OCI-LY7 (cell line): Measurements from ENCODE around the gene MYO16. TPM values are rescaled to one million over a fixed set of nuclear protein-coding genes. Genes with fewer than 3 reads are reported as not detected.
"Not testable (repeated sequence)": the region's sequence is repeated elsewhere in the genome, so short reads cannot be mapped to it uniquely, and the experiment has no call there.

Source experiments
- BruUV-seq: library from RNA; stranded (reverse); fragments of 400-500 nt; replicated peaks from 2 replicates; lab custom pipeline; 2021; lab: Mats Ljungman, UMichigan
- CTCF ChIA-PET: fragments of 300-600 bp; sonication (Branson Sonifier 250); formaldehyde crosslinking; loops from one replicate; lab custom pipeline; 2022; ENCODE audit warnings: antibody characterized with exemption; ENCODE audit not compliant: unreplicated experiment; lab: Charles Lee
- POLR2A ChIA-PET: fragments of 300-600 bp; sonication (Branson Sonifier 250); formaldehyde crosslinking; loops from one replicate; lab custom pipeline; 2022; ENCODE audit warnings: antibody characterized with exemption; lab: Charles Lee
- DNase-seq: peaks from one replicate; pipeline ENCODE4 v3.0.0-alpha.2; 2015; ENCODE audit warnings: low spot score
- H2AFZ ChIP-seq: fragments of 200-600 bp; sonication (generic), shearing (Covaris generic); 2 replicates; pipeline ENCODE4 v1.6.1; 2014; ENCODE audit warnings: mild to moderate bottlenecking, antibody characterized with exemption, low read length, moderate library complexity
- H3K27ac ChIP-seq: fragments of 200-600 bp; sonication (generic); 2 replicates; pipeline ENCODE4 v1.5.1; 2014; ENCODE audit warnings: mixed run types, low read depth, mild to moderate bottlenecking, moderate library complexity, low read length, inconsistent platforms; ENCODE audit not compliant: poor library complexity, severe bottlenecking
- H3K36me3 ChIP-seq: fragments of 200-600 bp; sonication (generic); 2 replicates; pipeline ENCODE4 v1.6.1; 2014; ENCODE audit warnings: mild to moderate bottlenecking, antibody characterized with exemption, low read length, moderate library complexity, mixed read lengths; ENCODE audit not compliant: insufficient read depth
- H3K4me1 ChIP-seq: fragments of 200-600 bp; sonication (generic); 2 replicates; pipeline ENCODE4 v1.5.1; 2014; ENCODE audit warnings: mild to moderate bottlenecking, low read length; ENCODE audit not compliant: insufficient read depth, poor library complexity, severe bottlenecking
- H3K4me2 ChIP-seq: fragments of 200-600 bp; sonication (generic); 2 replicates; pipeline ENCODE4 v1.6.1; 2014; ENCODE audit warnings: mild to moderate bottlenecking, low read length
- H3K4me3 ChIP-seq: fragments of 200-600 bp; sonication (generic); 2 replicates; pipeline ENCODE4 v1.5.1; 2014; ENCODE audit warnings: mild to moderate bottlenecking, low read depth, low read length; ENCODE audit not compliant: poor library complexity, severe bottlenecking
- H3K79me2 ChIP-seq: fragments of 200-600 bp; sonication (generic); 2 replicates; pipeline ENCODE4 v1.6.1; 2016; ENCODE audit warnings: low read depth, mild to moderate bottlenecking, low read length, moderate library complexity, mixed read lengths; ENCODE audit not compliant: insufficient read depth
- H3K9me2 ChIP-seq: fragments of 200-600 bp; sonication (generic); 2 replicates; pipeline ENCODE4 v1.6.1; 2016; ENCODE audit warnings: mild to moderate bottlenecking, low read length, mixed read lengths; ENCODE audit not compliant: insufficient read depth
- H3K9me3 ChIP-seq: fragments of 200-600 bp; sonication (generic); 2 replicates; pipeline ENCODE4 v1.6.1; 2014; ENCODE audit warnings: mild to moderate bottlenecking, mixed run types, low read length, mixed read lengths
- H4K20me1 ChIP-seq: fragments of 200-600 bp; sonication (generic); 2 replicates; pipeline ENCODE4 v1.6.1; 2014; ENCODE audit warnings: mild to moderate bottlenecking, antibody characterized with exemption, low read length, moderate library complexity, mixed read lengths; ENCODE audit not compliant: insufficient read depth
- EZH2phosphoT487 ChIP-seq: fragments of 200-600 bp; sonication (generic); IDR thresholded peaks from 2 replicates; pipeline ENCODE4 v1.6.1; 2018; ENCODE audit warnings: low read depth, borderline replicate concordance, mild to moderate bottlenecking, mixed run types, antibody characterized with exemption, low read length, moderate library complexity, mixed read lengths
- intact Hi-C: fragments of 100-400 bp; cut with micrococcal nuclease; formaldehyde crosslinking; loops from one replicate; pipeline ENCODE4 v1.10.0; 2022; ENCODE audit not compliant: unreplicated experiment
- total RNA-seq, 2 experiments: library from RNA; depleted of rRNA in 1 of 2; stranded (reverse); fragments of >200 nt in 1 of 2; shearing (Covaris generic) in 1 of 2; gene quantifications; 2 replicates each; pipeline ENCODE4 v1.2.3, GENCODE V29; 2014 to 2022
- TF ChIP-seq, protein P1 (sequence below): fragments of 200-600 bp; sonication (generic); conservative IDR thresholded peaks from 2 replicates; pipeline ENCODE4 v1.5.1; 2014; ENCODE audit warnings: mild to moderate bottlenecking, antibody characterized with exemption, low read length, moderate library complexity, mixed read lengths

The MYO16 gene
- total RNA-seq, 2 experiments from 2014 or later, result 0.06 TPM; not detected in 1

DNA sequence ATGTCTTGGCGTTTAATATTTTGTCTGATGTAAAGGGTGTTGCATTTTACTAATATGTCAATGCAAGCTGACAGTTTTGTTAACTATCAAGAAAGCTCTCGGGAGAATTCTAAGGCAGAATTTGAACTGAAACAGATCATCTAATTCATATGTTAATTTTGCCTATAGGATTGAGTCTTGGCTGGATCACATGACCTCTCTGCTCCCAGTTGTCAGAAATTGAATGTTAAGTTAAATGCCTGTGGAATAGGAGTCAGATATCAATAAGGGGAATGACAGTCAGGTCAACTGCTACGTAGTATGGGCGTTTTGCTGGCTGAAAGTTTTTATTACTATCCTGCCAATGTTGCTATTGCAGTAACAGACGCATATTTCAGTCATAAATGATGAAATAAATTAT, 358.5 kb downstream of the MYO16 start:
- ChIA-PET CTCF (no interaction called here), POLR2A (no interaction called here)
- H3K4me2 ChIP-seq, result no peak overlapping the region
- no peak overlapping the region for H2AFZ ChIP-seq
- H3K9me3 ChIP-seq, result no peaks in the 10 kb centered on the region
- no peak overlapping the region for H3K4me3 ChIP-seq
- H3K36me3 ChIP-seq, result no peaks in the 10 kb centered on the region
- TF ChIP-seq, protein P1, sequence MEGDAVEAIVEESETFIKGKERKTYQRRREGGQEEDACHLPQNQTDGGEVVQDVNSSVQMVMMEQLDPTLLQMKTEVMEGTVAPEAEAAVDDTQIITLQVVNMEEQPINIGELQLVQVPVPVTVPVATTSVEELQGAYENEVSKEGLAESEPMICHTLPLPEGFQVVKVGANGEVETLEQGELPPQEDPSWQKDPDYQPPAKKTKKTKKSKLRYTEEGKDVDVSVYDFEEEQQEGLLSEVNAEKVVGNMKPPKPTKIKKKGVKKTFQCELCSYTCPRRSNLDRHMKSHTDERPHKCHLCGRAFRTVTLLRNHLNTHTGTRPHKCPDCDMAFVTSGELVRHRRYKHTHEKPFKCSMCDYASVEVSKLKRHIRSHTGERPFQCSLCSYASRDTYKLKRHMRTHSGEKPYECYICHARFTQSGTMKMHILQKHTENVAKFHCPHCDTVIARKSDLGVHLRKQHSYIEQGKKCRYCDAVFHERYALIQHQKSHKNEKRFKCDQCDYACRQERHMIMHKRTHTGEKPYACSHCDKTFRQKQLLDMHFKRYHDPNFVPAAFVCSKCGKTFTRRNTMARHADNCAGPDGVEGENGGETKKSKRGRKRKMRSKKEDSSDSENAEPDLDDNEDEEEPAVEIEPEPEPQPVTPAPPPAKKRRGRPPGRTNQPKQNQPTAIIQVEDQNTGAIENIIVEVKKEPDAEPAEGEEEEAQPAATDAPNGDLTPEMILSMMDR, result no peak
- no peak for TF ChIP-seq EZH2phosphoT487
- H3K27ac ChIP-seq, result no peak overlapping the region
- intact Hi-C loops, result no loop called here
- DNase-seq, result no peak
- no peaks in the 10 kb centered on the region for H3K79me2 ChIP-seq
- H3K4me1 ChIP-seq, result no peaks in the 10 kb centered on the region
- no peaks in the 10 kb centered on the region for H3K9me2 ChIP-seq
- H4K20me1 ChIP-seq, result no peaks in the 10 kb centered on the region
- no TSS peak for BruUV-seq

DNA sequence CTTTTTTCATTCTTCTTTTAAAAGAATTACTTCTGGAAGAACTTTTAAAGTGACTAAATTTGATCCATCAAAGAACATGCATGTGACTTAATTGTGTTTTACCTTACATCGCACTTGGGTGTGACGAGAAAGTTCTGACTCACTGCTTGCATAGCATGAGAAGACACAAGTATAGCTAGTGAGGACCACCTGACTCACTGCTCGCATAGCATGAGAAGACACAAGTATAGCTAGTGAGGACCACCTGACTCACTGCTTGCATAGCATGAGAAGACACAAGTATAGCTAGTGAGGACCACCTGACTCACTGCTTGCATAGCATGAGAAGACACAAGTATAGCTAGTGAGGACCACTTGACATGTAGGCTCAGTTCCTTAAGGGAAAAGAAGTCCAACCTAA, 362.0 kb downstream of the MYO16 start:
- H3K9me2 ChIP-seq, POLR2A ChIA-PET, H4K20me1 ChIP-seq, H3K4me3 ChIP-seq, H3K4me1 ChIP-seq, DNase-seq, BruUV-seq, intact Hi-C loops, H3K36me3 ChIP-seq, H3K79me2 ChIP-seq, H3K9me3 ChIP-seq, H3K4me2 ChIP-seq, CTCF ChIA-PET, H3K27ac ChIP-seq, H2AFZ ChIP-seq: not testable (repeated sequence)

DNA sequence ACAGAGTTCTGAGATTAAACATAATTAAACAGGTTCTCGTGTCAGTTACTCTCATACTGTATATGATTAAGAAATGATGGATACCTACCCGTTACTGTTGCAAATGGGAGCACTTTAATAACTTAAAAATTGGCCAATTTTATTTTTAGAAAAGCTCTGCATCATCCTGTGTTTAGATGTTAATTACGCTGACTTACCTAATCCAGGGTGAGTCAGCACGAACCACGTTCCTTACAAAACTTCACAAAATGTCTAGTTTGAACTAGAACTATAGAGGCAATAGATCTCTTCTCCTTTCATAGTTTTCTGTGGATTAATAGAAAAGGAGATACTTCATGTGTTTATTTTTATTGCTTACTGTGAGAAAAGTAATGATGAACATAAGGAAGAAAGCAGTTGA, 363.9 kb downstream of the MYO16 start:
- Histone ChIP-seq H3K4me3 (no peak overlapping the region), H3K27ac (no peak overlapping the region), H3K4me1 (no peaks in the 10 kb centered on the region), H3K4me2 (no peak overlapping the region), H4K20me1 (no peaks in the 10 kb centered on the region), H3K79me2 (no peaks in the 10 kb centered on the region), H2AFZ (no peak overlapping the region), H3K9me3 (no peaks in the 10 kb centered on the region), H3K36me3 (no peaks in the 10 kb centered on the region), H3K9me2 (no peaks in the 10 kb centered on the region)
- TF ChIP-seq, protein P1, result no peak
- TF ChIP-seq EZH2phosphoT487, result no peak
- CTCF ChIA-PET, result no interaction called here
- BruUV-seq, result no TSS peak
- intact Hi-C loops, result no loop called here
- DNase-seq, result no peak
- POLR2A ChIA-PET, result interaction anchor here (1.8 kb wide), 1 partner anchor 13 kb away, joined by 5 read pairs; no protein-coding TSS in a partner anchor
